HG03139 (cell line): Measurements from ENCODE around the gene BAAT.

ENCODE experiments used
- ATAC-seq: cut with Tn5 transposase; IDR thresholded peaks from one replicate; pipeline ENCODE4 v1.9.1; 2021; ENCODE audit not compliant: unreplicated experiment

BAAT gene

DNA sequence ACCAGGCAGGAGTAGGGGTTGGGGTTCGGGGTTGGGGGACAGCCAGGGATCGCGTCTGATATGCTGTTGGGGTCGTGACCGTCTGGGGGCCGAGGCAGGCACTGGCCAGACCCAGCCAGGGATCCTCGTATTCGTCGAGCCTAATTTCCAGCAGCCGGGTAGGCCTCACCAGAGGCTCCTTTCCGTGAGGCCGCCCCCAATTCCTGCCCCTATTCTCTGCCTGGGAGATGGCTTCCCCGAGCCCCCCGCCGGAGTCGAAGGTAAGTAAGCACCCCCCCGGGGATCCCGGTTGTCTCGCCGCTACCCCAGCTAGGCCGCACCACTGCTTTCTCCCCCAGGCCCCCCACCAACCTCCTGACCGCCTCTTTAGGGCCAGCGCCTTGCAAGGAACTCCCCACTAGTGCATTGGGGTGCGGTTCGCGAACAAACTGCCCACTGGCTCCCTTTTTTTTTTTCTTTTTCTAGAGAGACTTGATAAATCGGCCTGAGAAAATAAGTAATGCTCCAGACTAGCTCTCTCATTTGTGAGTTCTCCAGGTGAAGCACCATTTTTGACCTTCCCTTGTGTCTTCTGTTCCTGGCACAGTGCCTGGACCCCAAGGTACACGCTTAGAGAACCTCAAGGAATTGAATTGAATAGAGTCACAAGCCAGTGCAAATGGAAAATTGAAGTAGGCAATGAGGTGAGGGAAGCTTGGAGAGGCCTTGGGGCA, 14.3 kb upstream of the BAAT start:
- no peak for ATAC-seq

- peak; percentile 98 for ATAC-seq
Observed at GRCh38 chr9:101398068-101398929, 13.5 kb upstream of the BAAT start, which contains the start of the genes MRPL50 and ZNF189. Gene MRPL50 (minus strand): TSS chr9:101398618. CDS start chr9:101398592, 26 bp downstream. Gene ZNF189 (plus strand): TSS chr9:101398851. CDS start chr9:101399157, 306 bp downstream.

DNA sequence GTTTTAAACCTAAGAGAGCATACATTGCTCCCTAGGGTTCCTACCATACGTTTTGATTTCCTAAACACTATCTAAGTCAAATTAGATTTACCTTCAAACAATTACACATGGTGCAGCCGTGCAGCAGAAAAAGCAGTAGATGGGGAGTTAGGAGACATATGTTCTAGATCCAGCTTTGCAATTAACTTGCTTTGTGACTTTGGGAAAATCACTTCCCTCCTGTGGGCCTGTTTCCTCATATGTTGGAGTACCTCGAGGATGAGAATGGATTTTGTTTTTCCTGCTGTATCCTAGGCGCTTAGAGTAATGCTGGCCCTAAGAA, 12.9 kb upstream of the BAAT start:
- ATAC-seq: no peak

GRCh38 chr9:101394687-101395086, 9.9 kb upstream of the BAAT start:
- ATAC-seq: no peak

- no peak for ATAC-seq
Observed at GRCh38 chr9:101393135-101393534, 8.3 kb upstream of the BAAT start.

GRCh38 chr9:101388507-101388993, 3.7 kb upstream of the BAAT start:
- no peak for ATAC-seq

DNA sequence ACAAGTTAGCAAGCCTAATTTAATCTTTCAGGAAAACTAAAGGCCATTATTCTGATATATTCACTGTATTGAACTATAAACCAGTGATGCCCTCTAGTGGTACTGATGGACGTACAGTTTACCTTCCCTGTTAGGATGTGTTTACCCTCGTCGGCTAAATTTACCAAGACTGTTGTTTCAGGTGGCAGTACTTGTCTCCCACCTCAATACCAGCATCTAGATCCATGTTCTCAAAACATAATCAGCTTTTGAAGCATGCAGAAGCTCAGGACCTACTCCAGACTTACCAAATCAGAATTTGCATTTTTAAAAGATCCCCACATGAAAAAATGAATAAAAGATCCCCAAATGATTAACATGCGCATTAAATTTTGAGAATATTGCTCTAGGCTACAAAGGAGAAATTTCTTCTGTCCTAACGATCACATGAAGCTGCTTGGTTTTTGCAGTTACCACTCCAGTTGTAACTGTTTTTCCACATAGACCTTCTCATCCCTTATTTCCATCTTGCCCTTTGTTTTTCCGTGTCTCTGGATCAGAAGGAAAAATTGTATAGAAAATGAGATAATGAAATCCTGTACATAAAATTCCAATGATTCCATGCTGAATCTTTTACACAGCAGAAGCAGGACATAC, 3.2 kb upstream of the BAAT start:
- ATAC-seq: peak; percentile 54

DNA sequence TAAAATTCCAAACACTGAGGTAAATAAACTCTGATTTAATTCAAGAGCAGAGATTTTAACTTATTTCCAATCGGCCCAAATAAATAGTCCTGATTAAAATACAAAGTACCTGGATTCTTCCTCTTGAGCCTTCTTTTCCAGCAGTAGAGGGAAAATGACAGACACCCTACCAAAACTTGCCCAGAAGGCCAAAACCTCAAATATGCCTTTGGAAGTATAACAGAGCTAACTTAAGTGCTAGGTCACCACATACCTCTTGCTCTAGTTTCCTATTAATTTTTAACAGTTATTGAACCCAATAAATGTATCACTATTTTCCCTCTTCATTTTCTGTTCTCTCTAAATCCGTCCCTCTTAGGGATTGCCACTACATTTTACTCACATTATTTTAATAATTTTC, 1.4 kb downstream of the BAAT start:
- no peak for ATAC-seq

GRCh38 chr9:101381833-101382342, 2.9 kb downstream of the BAAT start:
- ATAC-seq: no peak

DNA sequence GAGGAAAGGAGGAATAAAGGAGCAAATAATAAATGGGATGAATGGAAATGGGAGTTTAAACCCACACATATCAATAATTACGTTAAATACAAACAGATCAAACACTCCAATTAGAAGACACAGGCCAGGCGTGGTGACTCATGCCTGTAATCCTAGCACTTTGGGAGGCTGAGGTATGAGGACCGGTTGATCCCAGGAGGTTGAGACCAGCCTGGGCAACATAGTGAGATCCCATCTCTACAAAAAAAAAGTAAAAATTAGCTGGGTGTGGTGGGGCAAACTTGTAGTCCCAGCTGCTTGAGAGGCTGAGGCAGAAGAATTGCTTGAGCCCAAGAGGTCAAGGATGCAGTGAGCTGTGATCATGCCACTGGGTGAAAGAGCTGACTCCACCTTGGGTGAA, 3.7 kb downstream of the BAAT start:
- ATAC-seq: no peak

GRCh38 chr9:101380295-101380694, 4.5 kb downstream of the BAAT start:
- ATAC-seq: no peak

DNA sequence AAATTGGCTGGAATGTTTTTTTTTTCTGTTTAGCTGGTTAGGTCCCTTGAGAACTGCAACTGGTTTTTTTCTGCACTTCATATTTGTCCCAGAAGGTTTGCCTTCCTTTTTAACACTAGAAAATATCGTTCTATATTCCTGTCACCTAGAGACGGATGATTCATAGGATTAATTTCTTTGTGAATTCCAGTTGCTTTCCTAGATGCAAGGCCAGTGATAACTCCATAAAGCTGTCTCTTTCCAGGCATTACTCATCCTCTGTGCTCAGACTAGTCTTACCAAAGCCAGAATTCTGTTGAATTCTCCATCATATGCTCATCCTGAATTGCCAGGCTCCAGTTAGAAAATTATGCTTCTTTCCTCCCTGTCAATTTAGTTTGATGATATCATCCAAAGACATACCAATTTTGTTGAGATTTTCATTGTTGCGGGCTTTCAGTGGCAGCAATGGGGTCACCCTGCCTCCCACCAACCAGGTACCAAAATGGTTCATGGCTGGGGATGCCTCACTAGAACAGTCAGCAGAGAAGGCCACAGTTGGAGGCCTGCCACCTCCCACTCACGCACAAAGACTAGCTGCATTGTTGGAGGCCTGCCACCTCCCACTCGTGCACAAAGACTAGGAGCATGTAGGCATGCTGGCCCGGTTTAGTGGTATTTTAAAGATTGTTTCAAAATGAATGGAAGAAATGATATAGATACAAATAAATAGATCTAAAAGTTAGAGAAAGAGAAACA, 8.5 kb downstream of the BAAT start:
- no peak for ATAC-seq

DNA sequence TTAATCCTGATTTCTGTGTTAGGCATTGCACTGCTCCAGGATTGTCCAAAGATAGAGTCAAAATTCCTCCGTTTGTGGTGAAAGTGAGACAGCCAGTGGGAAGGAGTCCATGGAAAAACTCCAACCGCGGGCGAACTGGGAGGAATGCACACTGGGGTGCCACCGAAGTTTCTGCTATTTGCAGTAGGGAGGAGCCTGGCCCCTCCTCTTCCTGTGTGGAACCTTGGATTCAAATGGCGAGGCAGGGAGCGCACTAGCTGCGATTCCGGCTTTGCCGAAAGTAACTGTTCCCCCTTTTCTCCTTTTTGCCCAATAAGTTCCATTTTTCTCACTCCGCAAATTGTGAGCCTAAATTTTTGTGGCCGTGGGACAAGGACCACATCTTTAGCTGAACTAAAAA, 9.3 kb downstream of the BAAT start:
- ATAC-seq: no peak

- no peak for ATAC-seq
Observed at GRCh38 chr9:101372327-101373118, 12.3 kb downstream of the BAAT start.

GRCh38 chr9:101371813-101372212, 13.0 kb downstream of the BAAT start:
- no peak for ATAC-seq

- no peak for ATAC-seq
Observed at GRCh38 chr9:101369884-101370531, 14.8 kb downstream of the BAAT start.

- no peak for ATAC-seq
Observed at GRCh38 chr9:101369286-101369685, 15.5 kb downstream of the BAAT start.

- no peak for ATAC-seq
Observed at GRCh38 chr9:101367323-101367722, 17.5 kb downstream of the BAAT start.

- ATAC-seq: no peak
Observed at GRCh38 chr9:101366038-101366756, 18.6 kb downstream of the BAAT start.
